ENCODE data around the gene AAGAB.

Gene AAGAB

DNA sequence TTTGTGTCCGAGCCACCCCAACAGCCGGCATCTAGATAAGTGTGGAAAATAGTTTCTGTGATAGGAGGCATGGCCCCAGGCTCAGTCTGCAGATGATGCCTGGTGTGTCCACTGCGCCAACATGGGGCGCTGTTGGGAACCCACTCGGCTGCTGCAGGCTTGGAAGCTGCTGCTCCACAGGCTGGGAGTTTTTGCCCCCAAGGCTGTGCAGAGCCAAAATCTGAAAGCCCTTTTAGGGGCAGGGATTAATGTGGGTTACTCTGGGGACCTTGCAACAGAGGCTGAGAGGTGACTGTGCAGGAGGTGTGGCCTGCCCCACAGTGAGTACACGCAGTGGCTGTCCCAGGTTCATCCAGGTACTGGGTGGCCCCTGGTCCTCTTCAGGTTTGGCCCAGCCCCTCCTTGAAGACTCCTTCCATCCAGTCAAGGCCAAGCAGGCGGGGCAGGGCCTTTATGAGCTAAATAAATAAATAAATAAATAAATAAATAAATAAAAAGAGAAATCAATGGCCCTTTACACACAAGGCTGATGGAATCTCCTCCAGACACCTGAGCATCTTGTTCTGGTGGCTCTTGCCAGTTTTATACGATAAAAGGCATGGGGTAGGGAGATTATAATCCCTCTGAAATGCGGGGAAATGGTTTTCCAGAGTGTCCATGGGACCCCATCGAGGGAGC, 73.8 kb downstream of the AAGAB start:
- Mint-ChIP-seq H3K4me1 (peaks cover 21% of the 10 kb centered on the region), H3K27ac (no peak overlapping the region), H3K4me3 (no peak overlapping the region), H3K36me3 (ENCODE audit: low read depth) (peaks cover 3% of the 10 kb centered on the region), H3K27me3 (no peaks in the 10 kb centered on the region), H3K9me3 (no peaks in the 10 kb centered on the region)
- ATAC-seq, result no peak
- no peak for DNase-seq

DNA sequence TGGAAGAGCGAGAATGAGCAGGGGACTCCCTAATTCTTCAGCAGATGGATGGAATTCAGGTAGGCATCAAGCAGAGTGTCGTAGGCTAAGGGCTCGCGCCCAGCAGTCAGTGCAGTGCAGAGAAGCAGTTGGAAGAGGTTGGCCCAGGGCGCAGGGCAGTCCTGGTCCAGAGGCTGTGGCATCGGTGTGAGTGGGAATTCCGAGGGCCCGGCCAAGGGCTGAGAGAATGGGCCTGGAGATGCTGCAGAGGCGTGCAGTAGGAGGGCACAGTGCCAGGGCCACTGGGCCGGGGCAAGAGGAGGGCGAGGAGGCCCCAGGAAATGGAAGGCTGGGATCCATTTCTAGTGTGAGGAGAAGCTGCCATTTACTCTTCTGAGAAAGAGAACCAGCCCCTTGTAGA, 74.4 kb downstream of the AAGAB start:
- Mint-ChIP-seq H3K36me3 (ENCODE audit: low read depth) (peaks cover 3% of the 10 kb centered on the region), H3K9me3 (no peaks in the 10 kb centered on the region), H3K4me1 (peaks cover 21% of the 10 kb centered on the region), H3K27ac (no peak overlapping the region), H3K4me3 (no peak overlapping the region), H3K27me3 (no peaks in the 10 kb centered on the region)
- no peak for DNase-seq
- ATAC-seq, result no peak

DNA sequence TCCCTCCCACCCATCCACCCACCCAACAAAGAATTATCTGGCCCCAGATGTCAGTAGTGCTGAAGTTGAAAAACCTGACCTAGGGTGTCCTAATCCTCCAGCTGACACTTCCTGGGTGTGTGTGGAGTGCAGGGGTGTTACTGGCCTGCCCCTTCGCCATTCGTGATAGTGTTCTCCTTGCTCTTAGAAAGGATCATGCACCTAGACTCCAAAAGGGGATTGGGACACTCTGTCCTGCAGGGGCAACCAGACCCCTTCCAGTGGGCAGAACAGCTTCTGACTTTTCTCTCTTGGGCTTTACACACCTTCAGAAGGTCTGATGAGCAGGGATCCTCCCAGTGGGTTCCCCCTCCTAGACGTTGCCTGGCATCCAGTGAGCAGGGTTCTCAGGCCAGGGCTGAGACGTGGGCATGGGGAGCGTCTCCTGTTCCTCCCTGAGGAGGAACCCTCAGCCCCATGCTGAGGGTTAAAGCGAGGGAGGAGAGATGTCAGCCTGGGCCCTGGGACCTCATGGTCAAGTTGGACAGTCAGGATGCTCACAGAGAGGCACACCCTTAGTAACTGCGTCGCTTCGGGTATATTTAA, 75.0 kb downstream of the AAGAB start:
- no peaks in the 10 kb centered on the region for H3K27me3 Mint-ChIP-seq
- peaks cover 26% of the 10 kb centered on the region for H3K4me1 Mint-ChIP-seq
- no peak overlapping the region for H3K27ac Mint-ChIP-seq
- H3K4me3 Mint-ChIP-seq, result no peak overlapping the region
- no peaks in the 10 kb centered on the region for H3K9me3 Mint-ChIP-seq
- DNase-seq (no peak), ATAC-seq (no peak)
- H3K36me3 Mint-ChIP-seq (ENCODE audit: low read depth), result peaks cover 3% of the 10 kb centered on the region

DNA sequence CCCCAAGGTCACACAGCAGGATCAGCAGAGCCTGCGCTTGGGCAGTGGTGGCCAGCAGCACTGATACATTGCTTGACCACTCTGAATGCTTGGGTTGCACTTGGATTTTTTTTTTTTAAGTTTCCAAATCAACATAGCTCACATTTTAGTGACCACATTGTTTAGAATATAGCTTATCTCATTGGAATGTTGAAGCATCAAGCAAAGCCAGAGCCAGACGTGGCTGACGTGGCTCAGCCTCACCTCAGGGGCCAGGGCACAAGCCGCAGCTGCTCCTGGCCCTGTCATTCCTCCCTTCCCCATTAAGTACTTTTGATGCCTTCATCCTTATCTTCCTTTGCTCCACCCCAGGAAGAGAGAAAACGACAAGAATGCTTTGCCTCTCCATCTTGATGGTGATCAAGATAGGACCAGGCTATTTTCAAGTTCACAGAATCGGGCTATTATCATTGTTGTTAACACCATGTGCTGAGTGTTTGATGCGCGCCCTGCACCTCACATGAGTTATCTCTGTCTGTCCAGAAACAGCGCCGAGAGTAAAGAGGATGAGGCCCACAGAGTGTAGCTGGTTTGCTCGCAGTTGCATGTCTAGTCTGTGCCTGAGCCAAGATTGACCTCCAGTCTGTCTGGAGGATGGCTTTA, 75.8 kb downstream of the AAGAB start:
- no peak overlapping the region for H3K27ac Mint-ChIP-seq

DNA sequence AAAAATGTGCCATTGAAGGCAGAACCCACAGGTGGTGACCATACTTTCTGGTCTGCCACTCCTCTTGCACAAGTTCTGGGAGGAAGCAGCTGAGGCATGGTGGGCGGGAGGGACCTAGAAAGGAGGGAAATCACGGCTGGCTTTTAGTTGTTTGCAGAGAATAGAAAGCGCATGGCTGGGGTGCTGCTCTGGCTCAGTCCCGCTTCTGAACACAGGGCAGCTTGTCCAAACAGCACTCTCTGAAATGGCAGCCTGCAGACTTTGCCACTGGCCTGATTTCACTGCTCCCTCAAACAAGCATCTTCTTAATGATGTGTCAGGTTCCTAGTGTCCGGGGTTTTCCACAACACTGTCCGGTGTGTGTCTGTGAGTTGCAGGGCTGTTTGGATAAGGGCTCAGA, 76.7 kb downstream of the AAGAB start:
- DNase-seq (no peak), ATAC-seq (no peak)
- Mint-ChIP-seq H3K4me3 (no peak overlapping the region), H3K4me1 (peaks cover 38% of the 10 kb centered on the region), H3K27ac (no peak overlapping the region), H3K9me3 (no peaks in the 10 kb centered on the region), H3K27me3 (no peaks in the 10 kb centered on the region), H3K36me3 (ENCODE audit: low read depth) (peaks cover 4% of the 10 kb centered on the region)

More for the DNA sequence above, 75.8 kb downstream of the AAGAB start:
- Mint-ChIP-seq H3K36me3 (ENCODE audit: low read depth) (peaks cover 3% of the 10 kb centered on the region), H3K4me3 (no peak overlapping the region), H3K27me3 (no peaks in the 10 kb centered on the region), H3K9me3 (no peaks in the 10 kb centered on the region), H3K4me1 (peaks cover 34% of the 10 kb centered on the region)
- DNase-seq, result no peak
- no peak for ATAC-seq

DNA sequence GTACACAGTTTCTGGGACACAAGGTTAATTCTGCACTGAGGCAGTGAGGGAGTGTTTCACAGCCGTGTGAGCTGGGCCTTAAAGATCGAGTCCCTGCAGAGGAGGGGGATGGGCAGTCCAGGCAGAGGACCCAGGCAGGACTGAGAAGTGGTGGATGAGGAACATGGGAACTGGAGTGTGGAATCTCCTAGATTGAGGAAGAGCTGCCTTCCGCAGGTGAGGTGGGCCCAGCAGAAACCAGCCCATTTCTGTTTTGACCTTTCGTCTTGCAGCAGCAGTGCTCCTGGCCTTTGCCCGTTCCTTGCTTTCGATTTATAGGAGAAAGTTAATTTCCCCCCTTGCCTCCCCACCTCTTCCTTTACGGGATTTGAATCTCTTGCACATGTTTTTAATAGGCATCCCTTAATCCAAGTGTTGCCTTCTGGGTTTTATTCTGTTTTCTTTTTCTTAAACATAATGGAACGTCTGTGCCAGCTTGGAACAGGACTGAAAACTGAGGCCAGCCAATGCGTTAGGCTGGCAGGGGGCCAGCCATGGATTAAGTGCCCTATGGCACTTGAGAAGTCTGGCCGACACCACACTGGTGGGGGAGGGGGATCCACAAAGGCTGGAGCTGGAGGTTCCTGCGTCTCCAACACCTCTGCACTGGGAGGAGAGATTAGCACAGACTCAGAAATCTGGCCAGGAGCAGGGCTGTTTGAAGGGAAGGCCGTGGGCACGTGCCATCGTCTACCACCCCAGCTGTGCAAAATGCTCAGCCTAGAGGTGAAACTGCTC, 78.1 kb downstream of the AAGAB start:
- H3K9me3 Mint-ChIP-seq, result no peaks in the 10 kb centered on the region
- H3K27me3 Mint-ChIP-seq, result no peaks in the 10 kb centered on the region
- H3K36me3 Mint-ChIP-seq (ENCODE audit: low read depth), result peaks cover 4% of the 10 kb centered on the region
- ATAC-seq (no peak), DNase-seq (no peak)
- H3K4me3 Mint-ChIP-seq, result no peak overlapping the region
- H3K27ac Mint-ChIP-seq, result peak overlapping the region; percentile 79
- H3K4me1 Mint-ChIP-seq, result peaks cover 46% of the 10 kb centered on the region

DNA sequence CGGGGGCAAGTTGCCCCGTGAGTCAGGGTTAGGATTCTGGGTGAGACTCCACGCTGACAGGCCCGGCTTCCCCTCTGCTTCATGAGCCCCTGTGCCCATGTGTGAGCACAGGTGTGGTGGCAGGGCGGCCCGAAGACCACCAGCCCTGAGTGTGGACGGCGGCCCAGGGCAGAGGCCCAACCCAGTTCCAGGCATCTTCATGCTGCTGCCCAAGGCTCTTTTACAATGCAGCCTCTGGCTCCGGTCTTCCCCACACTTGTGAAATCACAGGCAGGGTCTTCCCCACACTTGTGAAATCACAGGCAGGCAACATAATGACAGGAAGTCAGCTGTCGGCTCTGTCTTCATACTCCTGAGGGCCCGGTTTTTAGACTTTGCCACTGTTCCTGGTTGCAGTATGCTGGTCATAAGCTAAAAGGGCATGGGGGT, 78.8 kb downstream of the AAGAB start:
- Mint-ChIP-seq H3K27ac (peak overlapping the region; percentile 79), H3K27me3 (no peaks in the 10 kb centered on the region), H3K9me3 (no peaks in the 10 kb centered on the region), H3K36me3 (ENCODE audit: low read depth) (peaks cover 7% of the 10 kb centered on the region), H3K4me3 (no peak overlapping the region), H3K4me1 (peaks cover 46% of the 10 kb centered on the region)
- DNase-seq (peak; percentile 41), ATAC-seq (peak; percentile 73)

DNA sequence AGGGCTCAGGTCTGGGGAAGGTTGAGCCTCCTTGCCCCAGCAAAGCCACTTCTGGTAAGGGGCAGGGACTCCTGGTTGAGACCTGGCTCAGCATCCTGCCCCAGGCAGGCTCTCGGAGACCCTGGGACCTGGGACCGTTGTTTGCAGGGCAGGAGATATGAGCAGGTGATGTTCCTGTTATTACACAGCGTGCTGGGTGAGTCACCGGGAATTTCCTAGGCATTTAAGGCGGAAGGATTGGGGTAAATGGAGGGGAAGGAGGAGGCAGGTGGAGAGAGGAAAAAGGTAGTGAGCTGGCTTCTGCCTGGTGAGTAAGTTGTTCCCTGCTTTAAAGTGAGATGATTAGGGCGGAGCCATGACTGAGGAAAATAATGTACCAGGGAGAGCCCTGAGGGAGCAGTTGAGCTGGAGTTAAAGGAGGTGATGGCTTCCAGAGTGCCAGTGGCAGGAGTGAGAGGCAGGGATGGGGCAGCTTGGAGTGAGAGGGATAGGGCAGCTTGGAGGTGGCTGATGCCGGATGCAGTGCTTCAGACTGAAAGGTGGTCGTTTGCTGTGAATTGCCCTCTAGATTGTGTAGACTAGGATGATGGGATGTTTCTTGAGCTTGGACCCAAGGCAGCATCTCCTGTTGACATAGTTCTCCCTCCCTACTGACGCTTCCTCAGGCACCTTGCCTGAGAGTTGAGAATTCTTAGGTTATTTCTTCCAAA, 79.4 kb downstream of the AAGAB start:
- Mint-ChIP-seq H3K27me3 (no peaks in the 10 kb centered on the region), H3K4me1 (peaks cover 48% of the 10 kb centered on the region), H3K4me3 (peak overlapping the region; percentile 22), H3K36me3 (ENCODE audit: low read depth) (peaks cover 7% of the 10 kb centered on the region), H3K27ac (peak overlapping the region; percentile 79), H3K9me3 (no peaks in the 10 kb centered on the region)
- peak; percentile 31 for DNase-seq
- ATAC-seq, result peak; percentile 67

DNA sequence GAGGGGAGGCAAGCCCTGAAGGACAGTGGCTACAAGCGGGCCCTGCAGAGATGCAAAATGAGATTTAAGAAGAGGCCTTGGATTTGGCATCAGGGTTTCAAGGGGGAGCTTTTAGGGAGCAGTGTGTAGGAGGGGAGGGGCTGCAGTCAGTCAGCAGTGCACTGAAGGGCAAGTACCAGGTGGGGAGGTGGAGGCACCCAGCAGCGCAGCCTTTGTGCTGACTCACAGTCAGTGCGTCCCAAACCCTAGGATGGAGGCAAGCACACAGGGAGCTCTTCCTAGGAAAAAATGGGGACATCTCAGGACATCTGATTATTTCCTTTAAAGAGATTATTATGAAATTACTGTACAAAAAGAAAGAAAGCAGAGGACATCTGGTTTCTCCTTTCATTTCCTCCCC, 80.0 kb downstream of the AAGAB start:
- no peak overlapping the region for H3K4me3 Mint-ChIP-seq
- peak overlapping the region; percentile 79 for H3K27ac Mint-ChIP-seq
- no peak for ATAC-seq
- H3K36me3 Mint-ChIP-seq (ENCODE audit: low read depth), result peaks cover 7% of the 10 kb centered on the region
- no peaks in the 10 kb centered on the region for H3K27me3 Mint-ChIP-seq
- no peak for DNase-seq
- peaks cover 52% of the 10 kb centered on the region for H3K4me1 Mint-ChIP-seq
- no peaks in the 10 kb centered on the region for H3K9me3 Mint-ChIP-seq

DNA sequence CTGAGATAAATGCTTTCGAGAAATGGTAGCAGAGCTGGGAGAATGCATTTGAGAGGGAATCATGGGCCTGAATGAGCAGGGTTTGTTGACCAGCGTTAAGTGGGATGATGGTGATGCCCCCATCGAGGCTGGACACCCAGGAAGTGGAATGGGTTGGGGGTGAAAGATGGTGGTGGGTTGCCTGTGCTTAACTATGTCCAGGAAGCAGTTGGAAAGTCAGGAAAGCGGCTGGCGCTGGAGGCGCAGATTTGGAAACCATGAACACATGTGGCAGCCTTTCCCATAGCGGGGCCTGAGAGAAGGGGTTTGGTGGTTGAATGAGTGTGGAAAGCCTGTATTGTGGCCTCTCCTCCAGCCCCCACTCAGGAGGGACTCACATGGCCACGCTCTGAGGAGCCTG, 80.7 kb downstream of the AAGAB start:
- DNase-seq (no peak), ATAC-seq (no peak)
- Mint-ChIP-seq H3K9me3 (no peaks in the 10 kb centered on the region), H3K4me3 (no peak overlapping the region), H3K4me1 (peaks cover 52% of the 10 kb centered on the region), H3K36me3 (ENCODE audit: low read depth) (peaks cover 8% of the 10 kb centered on the region), H3K27me3 (no peaks in the 10 kb centered on the region), H3K27ac (peak overlapping the region; percentile 54)

DNA sequence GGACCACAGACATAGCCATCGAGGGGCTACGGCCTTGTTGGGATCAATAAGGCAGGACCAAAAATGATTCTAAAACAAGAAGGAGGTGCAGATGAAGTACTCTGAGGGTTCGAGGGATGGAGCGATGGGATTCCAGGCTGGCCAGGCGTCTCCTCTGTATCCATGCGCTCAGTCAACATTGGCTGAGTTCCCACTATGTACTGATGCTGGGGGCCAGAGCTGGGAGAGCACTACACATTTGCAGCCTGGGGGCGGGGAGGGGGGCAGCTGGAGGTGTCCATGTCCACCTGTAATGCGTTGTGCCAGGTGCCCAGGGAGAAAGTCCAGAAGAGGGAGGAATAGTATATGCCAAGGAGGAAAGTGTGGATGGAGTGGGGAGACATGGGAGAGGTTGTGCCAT, 81.5 kb downstream of the AAGAB start:
- Mint-ChIP-seq H3K27ac (peak overlapping the region; percentile 54), H3K4me3 (no peak overlapping the region), H3K27me3 (no peaks in the 10 kb centered on the region), H3K9me3 (no peaks in the 10 kb centered on the region), H3K36me3 (ENCODE audit: low read depth) (peaks cover 16% of the 10 kb centered on the region), H3K4me1 (peaks cover 52% of the 10 kb centered on the region)
- DNase-seq (no peak), ATAC-seq (no peak)

DNA sequence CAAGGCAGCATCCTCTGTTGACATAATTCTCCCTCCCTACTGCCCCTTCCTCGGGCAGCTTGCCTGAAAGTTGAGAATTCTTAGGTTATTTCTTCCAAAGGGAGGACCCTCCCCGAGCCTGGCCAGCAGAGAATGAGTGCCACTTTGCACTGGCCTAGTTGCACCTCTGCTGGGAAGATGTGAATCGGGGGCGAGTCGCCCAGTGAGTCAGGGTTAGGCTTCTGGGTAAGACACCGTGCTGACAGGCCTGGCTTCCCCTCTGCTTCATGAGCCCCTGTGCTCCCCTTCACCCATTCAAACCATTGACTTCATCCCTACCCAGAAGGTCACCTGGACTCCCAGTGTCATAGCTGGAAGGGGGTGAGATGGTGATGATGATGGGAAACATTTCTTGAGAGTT, 82.3 kb downstream of the AAGAB start:
- H3K9me3 Mint-ChIP-seq, result no peaks in the 10 kb centered on the region
- peaks cover 52% of the 10 kb centered on the region for H3K4me1 Mint-ChIP-seq
- no peaks in the 10 kb centered on the region for H3K27me3 Mint-ChIP-seq
- H3K4me3 Mint-ChIP-seq, result no peak overlapping the region
- H3K27ac Mint-ChIP-seq, result no peak overlapping the region
- DNase-seq (no peak), ATAC-seq (peak; percentile 48)
- H3K36me3 Mint-ChIP-seq (ENCODE audit: low read depth), result peaks cover 18% of the 10 kb centered on the region

DNA sequence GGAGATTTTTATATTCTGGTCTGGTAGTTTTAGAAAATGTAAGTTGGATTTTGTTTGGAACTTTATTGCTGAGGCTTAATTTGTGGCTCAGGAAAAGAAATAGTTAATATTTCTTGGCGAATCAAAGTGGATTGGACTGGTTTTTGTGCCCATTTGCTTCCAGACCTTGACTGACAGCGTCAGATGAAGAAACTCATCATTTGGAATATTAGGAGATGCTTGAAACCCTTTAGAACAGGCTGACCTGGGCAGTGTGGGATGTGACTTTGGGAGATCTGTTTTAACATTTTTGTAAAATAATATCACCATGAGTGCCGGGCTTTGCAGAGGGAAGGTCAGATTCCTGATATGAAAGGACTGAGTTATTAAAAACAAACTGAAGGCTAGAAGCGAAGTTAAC, 83.0 kb downstream of the AAGAB start:
- Mint-ChIP-seq H3K4me1 (peaks cover 46% of the 10 kb centered on the region), H3K27ac (no peak overlapping the region), H3K36me3 (ENCODE audit: low read depth) (peaks cover 16% of the 10 kb centered on the region), H3K9me3 (no peaks in the 10 kb centered on the region), H3K27me3 (no peaks in the 10 kb centered on the region), H3K4me3 (no peak overlapping the region)
- DNase-seq (no peak), ATAC-seq (no peak)

DNA sequence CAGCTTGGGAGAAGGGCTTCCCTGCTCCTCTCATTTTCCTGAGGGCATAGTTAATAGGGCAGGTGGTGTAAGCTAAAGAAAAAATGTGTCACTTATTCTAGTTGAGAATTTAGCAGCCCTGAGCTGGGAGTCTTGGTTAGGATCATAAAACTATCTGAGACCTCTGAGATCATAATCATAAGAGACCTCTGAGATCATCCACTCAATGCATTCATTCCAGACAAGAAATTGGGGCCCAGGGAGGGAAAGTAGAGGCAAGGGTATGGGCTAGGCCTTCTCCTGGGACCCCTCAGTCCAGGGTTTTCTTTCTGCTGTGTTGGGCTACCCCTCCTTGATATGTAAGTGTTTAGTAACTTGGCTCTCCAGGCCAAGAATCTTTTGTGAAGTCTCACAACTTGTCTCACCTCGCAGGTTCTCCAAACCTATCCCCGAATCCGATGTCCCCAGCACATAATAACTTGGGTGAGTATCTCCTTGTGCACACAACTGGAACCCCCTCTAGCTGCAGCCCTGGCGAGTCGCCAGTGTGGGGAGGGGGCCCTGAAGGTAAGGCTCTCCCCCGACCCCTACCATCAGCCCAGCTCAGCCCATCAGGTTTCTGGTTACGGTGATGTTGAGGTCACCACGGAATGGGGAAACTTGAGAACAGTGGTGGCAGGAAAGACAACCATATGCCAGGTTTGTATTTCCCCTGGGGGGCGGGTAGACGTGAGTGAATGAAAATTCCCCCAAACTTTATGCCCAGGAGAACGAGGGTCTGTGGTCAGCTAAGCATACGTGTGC, 84.1 kb downstream of the AAGAB start:
- Mint-ChIP-seq H3K4me1 (peaks cover 34% of the 10 kb centered on the region), H3K27ac (no peak overlapping the region), H3K36me3 (ENCODE audit: low read depth) (peaks cover 16% of the 10 kb centered on the region), H3K27me3 (no peaks in the 10 kb centered on the region), H3K4me3 (no peak overlapping the region), H3K9me3 (no peaks in the 10 kb centered on the region)
- DNase-seq, result no peak
- no peak for ATAC-seq
